NT2/D1 (cell line): ENCODE data around the gene CAPZB.

Source experiments
- SUZ12 ChIP-seq: IDR thresholded peaks from 2 replicates; pipeline ENCODE4 v1.6.1; 2011; ENCODE audit not compliant: insufficient read length, insufficient read depth; ENCODE audit errors: extremely low read depth
- YY1 ChIP-seq: IDR thresholded peaks from 2 replicates; pipeline ENCODE4 v1.6.1; 2011; ENCODE audit not compliant: insufficient read length, insufficient read depth
- ZNF274 ChIP-seq: IDR thresholded peaks from 2 replicates; pipeline ENCODE4 v1.6.1; 2011; ENCODE audit warnings: mild to moderate bottlenecking, low read depth, low read length

DNA sequence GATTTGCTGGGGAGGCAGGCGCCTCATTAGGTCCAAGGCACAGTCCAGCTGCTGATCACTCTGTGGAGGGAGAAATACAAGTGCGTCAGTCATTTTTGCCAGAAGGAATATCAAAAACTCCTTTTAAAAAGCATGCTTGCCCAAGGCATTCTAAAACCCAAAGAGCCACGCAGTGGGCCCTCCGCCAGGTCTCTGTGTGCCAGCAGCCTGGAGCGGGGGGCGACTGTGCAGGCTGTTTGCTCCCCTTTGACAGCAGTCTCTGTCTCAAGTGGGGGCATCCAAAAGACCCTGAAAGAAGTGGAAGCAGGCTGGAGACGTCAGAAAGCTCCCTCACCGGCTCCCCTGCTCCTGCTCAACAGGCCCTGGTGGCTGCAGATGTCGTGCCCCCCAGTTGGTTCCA lies 65.6 kb downstream of the CAPZB start:
- TF ChIP-seq YY1 (no peak), ZNF274 (no peak), SUZ12 (no peak)
